ENCODE results near the gene CLMN. TPM values are rescaled to one million over a fixed set of nuclear protein-coding genes. Genes with fewer than 3 reads are reported as not detected.

CLMN gene
- total and polyA plus RNA-seq, 2 donors: 4.3 to 11.1 TPM

DNA sequence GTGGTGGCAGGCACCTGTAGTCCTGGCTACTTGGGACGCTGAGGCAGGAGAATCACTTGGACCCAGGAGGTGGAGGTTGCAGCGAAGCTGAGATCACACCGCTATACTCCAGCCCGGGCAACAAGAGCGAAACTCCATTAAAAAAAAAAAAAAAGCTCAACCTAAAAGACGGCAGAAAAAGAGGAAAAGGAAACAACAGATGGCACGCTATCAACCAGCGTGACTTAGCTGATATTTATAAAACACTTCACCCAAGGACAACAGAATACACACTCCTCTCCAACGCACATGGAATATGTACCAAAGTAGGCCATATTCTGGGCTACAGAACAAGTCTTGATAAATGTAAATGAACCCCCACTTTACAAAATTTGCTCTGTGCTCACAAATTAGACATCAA, 34.0 kb upstream of the CLMN start:
- no peak for DNase-seq (ENCODE audit: extremely low spot score)
- 91% methylated on average over 9 of the region's 9 CpGs for WGBS
- H3K36me3 ChIP-seq (ENCODE audit: insufficient read depth): no peaks in the 10 kb centered on the region
- no peaks in the 10 kb centered on the region for H3K4me1 ChIP-seq (ENCODE audit: insufficient read depth)
- H3K27ac ChIP-seq (ENCODE audit: low read depth): no peak overlapping the region
- H3K4me3 ChIP-seq (ENCODE audit: low read depth, low read length): no peak overlapping the region

DNA sequence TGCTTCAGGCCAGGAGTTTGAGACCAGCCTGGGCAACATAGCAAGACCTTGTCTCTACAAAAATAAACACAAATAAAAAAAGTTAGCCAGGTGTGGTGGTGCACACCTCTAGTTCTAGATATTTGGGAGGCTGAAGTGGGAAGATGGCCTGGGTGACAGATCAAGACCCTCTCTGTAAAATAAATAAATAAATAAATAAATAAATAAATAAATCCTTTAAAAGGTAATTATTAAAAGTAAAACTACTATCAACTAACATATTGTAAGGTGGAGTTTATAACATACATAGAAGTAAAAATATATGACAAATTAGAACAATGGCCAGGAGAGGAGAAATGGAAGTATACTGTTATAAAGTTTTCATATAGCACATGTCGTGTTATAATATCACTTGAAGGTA, 33.3 kb upstream of the CLMN start:
- no peak for DNase-seq (ENCODE audit: extremely low spot score)
- no peaks in the 10 kb centered on the region for H3K36me3 ChIP-seq (ENCODE audit: insufficient read depth)
- 94% methylated on average over 1 of the region's 1 CpG for WGBS
- H3K4me3 ChIP-seq (ENCODE audit: low read depth, low read length): no peak overlapping the region
- H3K4me1 ChIP-seq (ENCODE audit: insufficient read depth): no peaks in the 10 kb centered on the region
- no peak overlapping the region for H3K27ac ChIP-seq (ENCODE audit: low read depth)

DNA sequence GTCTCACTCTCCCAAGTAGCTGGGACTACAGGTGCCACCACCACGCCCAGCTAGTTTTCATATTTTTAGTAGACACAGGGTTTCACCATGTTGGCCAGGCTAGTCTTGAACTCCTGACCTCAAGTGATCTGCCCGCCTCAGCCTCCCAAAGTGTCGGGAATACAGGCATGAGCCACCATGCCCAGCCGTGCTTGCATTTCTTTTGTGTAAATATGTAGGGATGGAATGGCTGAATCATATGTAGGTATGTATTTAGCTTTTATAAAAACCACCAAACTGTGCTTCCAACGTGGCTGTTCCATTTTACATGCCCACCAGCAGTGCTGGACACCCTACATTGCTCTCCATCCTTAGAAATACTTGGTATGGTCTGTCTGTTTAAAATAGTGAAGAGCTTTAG, 32.8 kb upstream of the CLMN start:
- no peak for DNase-seq (ENCODE audit: extremely low spot score)
- no peaks in the 10 kb centered on the region for H3K36me3 ChIP-seq (ENCODE audit: insufficient read depth)
- H3K4me3 ChIP-seq (ENCODE audit: low read depth, low read length): no peak overlapping the region
- 78% methylated on average over 5 of the region's 5 CpGs for WGBS
- no peaks in the 10 kb centered on the region for H3K4me1 ChIP-seq (ENCODE audit: insufficient read depth)
- no peak overlapping the region for H3K27ac ChIP-seq (ENCODE audit: low read depth)

DNA sequence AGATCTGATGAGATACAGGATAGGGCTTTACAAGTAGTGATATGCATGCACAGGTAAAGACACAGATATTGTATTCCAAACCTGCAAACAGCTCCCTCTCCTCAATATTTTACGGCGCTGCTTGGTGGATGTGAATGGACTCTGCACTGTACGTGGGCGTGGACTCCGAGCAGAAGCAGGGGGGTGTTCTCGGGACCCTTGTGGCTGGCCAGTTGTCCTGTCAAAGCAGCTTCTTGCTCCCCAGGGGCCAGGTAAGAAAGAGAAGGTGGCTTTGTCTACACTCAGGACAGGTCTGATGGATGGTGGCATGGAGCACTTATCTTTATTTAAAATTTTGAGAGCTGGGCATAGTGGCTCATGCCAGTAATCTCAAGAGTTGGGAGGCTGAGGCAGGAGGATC, 29.5 kb upstream of the CLMN start:
- Histone ChIP-seq H3K4me1 (ENCODE audit: insufficient read depth) (no peaks in the 10 kb centered on the region), H3K4me3 (ENCODE audit: low read depth, low read length) (no peak overlapping the region), H3K27ac (ENCODE audit: low read depth) (no peak overlapping the region), H3K36me3 (ENCODE audit: insufficient read depth) (no peaks in the 10 kb centered on the region)
- 91% methylated on average over 6 of the region's 6 CpGs for WGBS
- DNase-seq (ENCODE audit: extremely low spot score): no peak

DNA sequence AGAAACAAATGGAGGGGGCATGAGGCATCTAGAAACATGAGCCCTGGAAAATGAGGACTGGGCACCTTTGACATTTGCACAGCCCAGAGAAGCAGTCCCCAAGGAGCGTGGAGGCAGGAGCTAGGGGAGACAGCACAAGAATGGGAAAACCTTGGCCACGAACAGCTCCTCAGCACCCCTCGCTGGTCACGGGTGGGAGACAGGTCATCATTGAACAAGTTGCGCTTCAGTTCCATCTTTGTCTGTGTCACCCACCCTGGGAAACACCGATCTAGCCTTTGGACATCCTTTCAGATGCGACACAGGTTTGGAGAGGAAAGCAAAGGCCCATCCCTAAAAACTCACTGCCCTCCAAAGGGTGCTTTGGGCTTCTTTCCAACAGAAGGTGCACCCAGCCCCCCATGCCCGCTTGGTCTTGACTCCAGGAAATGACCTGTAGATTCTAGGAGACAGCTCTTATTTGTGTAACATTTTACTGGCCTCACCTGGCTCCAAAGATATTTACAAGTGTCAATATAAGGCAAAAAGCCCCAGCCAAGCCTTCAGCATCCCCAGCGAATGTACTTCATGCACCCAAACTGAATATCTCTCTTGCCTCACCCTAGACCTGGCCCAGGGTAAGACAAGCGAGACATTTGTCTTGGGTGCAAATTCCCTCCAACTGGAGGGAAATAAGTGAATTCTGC, 28.8 kb upstream of the CLMN start:
- Histone ChIP-seq H3K36me3 (ENCODE audit: insufficient read depth) (no peaks in the 10 kb centered on the region), H3K4me1 (ENCODE audit: insufficient read depth) (no peaks in the 10 kb centered on the region), H3K4me3 (ENCODE audit: low read depth, low read length) (no peak overlapping the region), H3K27ac (ENCODE audit: low read depth) (no peak overlapping the region)
- DNase-seq (ENCODE audit: extremely low spot score): no peak
- 75% methylated on average over 10 of the region's 10 CpGs for WGBS

DNA sequence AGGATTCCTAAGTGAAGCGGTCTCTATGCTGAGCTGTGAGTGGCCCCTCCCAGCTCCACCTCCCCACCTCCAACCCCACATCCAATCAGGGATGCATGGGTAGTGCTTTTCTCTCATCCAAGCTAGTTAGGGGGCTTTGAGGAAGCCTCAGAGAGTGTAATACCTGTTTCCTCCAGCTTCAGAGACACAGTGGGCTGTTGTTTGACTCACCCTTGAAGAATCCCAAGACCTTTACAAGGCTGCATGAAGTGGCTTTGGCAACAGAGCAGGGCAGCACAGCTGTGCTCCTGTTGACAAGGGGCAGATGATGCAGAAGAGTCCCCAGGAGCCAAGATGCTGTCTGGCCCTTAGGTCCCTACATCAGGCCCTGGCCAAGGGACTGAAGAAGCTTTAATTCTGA, 27.1 kb upstream of the CLMN start:
- no peak for DNase-seq (ENCODE audit: extremely low spot score)
- H3K4me1 ChIP-seq (ENCODE audit: insufficient read depth): no peaks in the 10 kb centered on the region
- H3K4me3 ChIP-seq (ENCODE audit: low read depth, low read length): no peak overlapping the region
- WGBS: 86% methylated on average over 1 of the region's 1 CpG
- H3K27ac ChIP-seq (ENCODE audit: low read depth): no peak overlapping the region
- H3K36me3 ChIP-seq (ENCODE audit: insufficient read depth): no peaks in the 10 kb centered on the region

DNA sequence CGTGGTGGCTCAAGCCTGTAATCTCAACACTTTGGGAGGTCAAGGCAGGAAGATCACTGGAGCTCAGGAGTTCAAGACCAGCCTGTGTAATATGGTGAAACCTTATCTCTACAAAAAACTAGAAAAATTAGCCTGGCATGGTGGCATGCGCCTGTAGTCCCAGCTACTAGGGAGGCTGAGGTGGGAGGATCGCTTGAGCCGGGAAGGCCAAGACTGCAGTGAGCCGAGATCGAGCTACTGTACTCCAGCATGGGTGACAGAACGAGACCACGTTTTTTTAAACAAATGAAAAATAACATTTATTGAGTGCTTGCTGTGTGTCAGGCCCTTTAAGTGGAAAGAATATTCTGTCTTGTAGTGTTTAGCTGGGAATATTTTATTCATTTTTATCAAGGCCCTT, 26.6 kb upstream of the CLMN start:
- Histone ChIP-seq H3K36me3 (ENCODE audit: insufficient read depth) (no peaks in the 10 kb centered on the region), H3K4me1 (ENCODE audit: insufficient read depth) (no peaks in the 10 kb centered on the region), H3K27ac (ENCODE audit: low read depth) (no peak overlapping the region), H3K4me3 (ENCODE audit: low read depth, low read length) (no peak overlapping the region)
- no peak for DNase-seq (ENCODE audit: extremely low spot score)
- 93% methylated on average over 8 of the region's 8 CpGs for WGBS

DNA sequence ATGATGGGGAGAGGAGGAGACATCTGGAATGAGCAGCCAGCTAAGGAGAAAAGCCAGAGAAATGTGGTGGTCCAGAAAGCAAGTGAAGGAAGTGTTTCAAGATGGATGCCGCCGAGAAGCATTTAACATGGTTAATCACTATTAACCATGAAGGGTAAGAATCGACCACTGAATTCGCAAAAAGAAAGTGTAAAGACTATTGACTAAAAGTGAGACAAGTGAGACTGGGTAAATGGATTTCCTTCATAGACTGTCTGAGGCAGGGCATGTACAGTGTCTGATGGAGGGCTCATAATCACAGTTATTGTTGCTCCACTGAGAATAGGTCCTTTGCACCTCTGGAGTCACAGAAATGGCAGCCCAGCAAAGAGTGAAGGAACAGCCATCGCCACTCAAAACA, 25.3 kb upstream of the CLMN start:
- no peaks in the 10 kb centered on the region for H3K36me3 ChIP-seq (ENCODE audit: insufficient read depth)
- WGBS: 93% methylated on average over 5 of the region's 5 CpGs
- DNase-seq (ENCODE audit: extremely low spot score): no peak
- no peaks in the 10 kb centered on the region for H3K4me1 ChIP-seq (ENCODE audit: insufficient read depth)
- H3K4me3 ChIP-seq (ENCODE audit: low read depth, low read length): no peak overlapping the region
- H3K27ac ChIP-seq (ENCODE audit: low read depth): no peak overlapping the region

DNA sequence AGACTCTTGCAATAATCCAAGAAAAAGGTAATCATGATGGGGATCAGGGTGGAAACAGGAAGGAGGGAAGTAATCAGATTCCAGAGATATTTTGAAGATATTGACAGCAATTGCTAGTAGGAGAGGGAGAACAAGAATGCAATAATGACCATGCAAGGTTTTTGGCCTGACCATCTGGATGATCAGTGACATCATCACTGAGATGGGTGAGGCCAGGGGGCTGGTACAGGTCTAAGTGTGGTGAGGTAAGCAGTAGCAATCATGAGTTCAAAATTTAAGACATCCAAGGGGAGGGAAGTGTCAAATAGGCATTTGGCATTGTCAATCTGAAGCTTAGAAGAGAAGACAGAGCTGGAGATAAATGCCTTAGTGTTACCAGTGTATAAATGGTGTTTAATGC, 24.8 kb upstream of the CLMN start:
- no peak overlapping the region for H3K4me3 ChIP-seq (ENCODE audit: low read depth, low read length)
- no peaks in the 10 kb centered on the region for H3K36me3 ChIP-seq (ENCODE audit: insufficient read depth)
- H3K27ac ChIP-seq (ENCODE audit: low read depth): no peak overlapping the region
- H3K4me1 ChIP-seq (ENCODE audit: insufficient read depth): no peaks in the 10 kb centered on the region
- DNase-seq (ENCODE audit: extremely low spot score): no peak

DNA sequence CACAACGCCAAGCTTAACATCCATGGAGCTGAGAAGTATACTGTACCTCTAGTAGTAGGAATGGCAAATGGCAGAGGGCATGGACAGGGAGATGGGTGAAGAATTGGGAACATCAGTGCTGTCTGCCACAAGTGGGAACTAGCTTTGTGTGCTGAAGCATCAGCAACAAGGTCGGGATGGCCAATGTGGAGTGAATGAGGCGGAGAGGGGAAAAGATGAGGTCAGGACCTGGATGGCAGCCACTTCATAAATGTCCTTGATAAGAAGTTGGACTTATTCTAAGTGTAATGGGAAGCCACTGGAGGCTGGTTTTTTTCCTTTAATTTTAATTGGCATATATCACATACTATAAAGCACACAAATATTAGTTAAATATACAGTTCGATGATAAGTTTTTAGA, 21.9 kb upstream of the CLMN start:
- Histone ChIP-seq H3K4me3 (ENCODE audit: low read depth, low read length) (no peak overlapping the region), H3K4me1 (ENCODE audit: insufficient read depth) (no peaks in the 10 kb centered on the region), H3K27ac (ENCODE audit: low read depth) (no peak overlapping the region), H3K36me3 (ENCODE audit: insufficient read depth) (no peaks in the 10 kb centered on the region)
- DNase-seq (ENCODE audit: extremely low spot score): no peak
- 54% methylated on average over 4 of the region's 4 CpGs for WGBS

DNA sequence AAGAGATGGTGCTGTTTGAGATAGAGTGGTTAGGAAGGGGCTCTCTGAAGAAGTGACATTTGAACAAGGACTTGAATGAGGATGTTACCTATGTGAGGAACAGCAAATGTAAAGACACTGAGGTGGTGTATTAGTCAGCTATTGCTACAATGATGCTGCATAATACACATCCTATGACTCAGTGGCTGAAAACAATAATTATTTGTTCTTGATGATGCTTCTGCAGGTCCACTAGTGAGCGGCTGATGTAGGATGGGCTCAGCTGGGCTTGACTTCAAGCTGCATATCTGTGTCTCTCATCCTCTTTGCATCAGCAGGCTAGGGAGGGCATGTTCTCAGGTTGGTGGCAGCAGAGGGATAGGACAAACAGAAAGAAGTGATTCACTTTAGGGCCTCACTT, 21.4 kb upstream of the CLMN start:
- no peaks in the 10 kb centered on the region for H3K4me1 ChIP-seq (ENCODE audit: insufficient read depth)
- 96% methylated on average over 1 of the region's 1 CpG for WGBS
- no peak overlapping the region for H3K27ac ChIP-seq (ENCODE audit: low read depth)
- no peaks in the 10 kb centered on the region for H3K36me3 ChIP-seq (ENCODE audit: insufficient read depth)
- no peak overlapping the region for H3K4me3 ChIP-seq (ENCODE audit: low read depth, low read length)
- no peak for DNase-seq (ENCODE audit: extremely low spot score)

DNA sequence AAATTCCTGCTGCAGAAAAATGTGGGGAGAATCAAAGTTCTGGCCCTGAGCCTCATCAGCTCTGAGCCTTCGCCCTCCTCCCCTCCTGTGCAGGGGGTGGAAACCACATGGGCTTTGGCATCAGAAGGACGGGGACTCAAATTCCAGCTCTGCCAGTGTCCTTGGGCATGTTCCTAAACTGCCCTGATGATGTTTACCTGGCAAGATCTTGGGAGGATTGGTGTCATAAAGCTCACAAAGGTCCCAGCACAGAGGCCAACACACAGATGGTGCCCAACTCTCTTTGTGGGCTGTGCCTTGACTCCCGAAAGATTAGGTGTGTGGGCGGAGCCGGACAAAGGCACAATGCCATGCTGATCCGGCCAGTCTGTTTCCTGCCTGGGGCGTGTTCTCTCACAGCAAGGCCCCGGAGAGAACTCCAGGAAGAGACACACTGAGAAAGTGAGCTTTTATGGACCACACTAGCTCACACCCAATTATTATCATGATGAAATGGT, 20.5 kb upstream of the CLMN start:
- 56% methylated on average over 8 of the region's 8 CpGs for WGBS
- Histone ChIP-seq H3K27ac (ENCODE audit: low read depth) (no peak overlapping the region), H3K4me1 (ENCODE audit: insufficient read depth) (no peaks in the 10 kb centered on the region), H3K4me3 (ENCODE audit: low read depth, low read length) (no peak overlapping the region), H3K36me3 (ENCODE audit: insufficient read depth) (no peaks in the 10 kb centered on the region)
- no peak for DNase-seq (ENCODE audit: extremely low spot score)

DNA sequence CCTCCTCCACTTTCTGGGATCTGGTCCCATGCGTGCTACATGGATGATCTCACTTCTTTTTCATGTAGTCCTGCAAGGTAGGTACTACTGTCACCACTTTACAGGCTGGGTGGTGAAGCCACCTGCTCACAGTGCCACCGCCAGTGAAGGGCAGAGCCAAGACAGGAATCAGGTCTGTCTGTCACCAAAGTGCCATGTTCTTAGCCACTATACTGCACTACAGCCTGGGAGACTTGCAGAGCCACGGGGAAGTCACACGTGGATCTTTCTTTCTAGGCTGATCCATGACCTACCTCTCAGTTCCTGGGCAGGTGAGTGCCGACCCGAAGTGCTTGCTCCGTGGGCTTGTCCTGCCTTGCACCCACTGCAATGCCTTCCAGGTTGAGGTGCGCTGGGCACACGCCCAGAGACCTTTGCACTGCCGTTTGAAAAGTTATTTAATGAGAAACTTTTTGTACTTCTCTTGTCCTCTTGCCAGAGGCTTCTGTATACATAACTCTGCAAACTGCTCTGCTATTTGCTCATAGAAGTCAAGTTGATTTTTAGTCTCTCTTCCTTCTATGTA, 19.7 kb upstream of the CLMN start:
- Histone ChIP-seq H3K27ac (ENCODE audit: low read depth) (no peak overlapping the region), H3K4me3 (ENCODE audit: low read depth, low read length) (no peak overlapping the region), H3K36me3 (ENCODE audit: insufficient read depth) (no peaks in the 10 kb centered on the region), H3K4me1 (ENCODE audit: insufficient read depth) (no peaks in the 10 kb centered on the region)
- DNase-seq (ENCODE audit: extremely low spot score): no peak
- WGBS: 67% methylated on average over 10 of the region's 10 CpGs

DNA sequence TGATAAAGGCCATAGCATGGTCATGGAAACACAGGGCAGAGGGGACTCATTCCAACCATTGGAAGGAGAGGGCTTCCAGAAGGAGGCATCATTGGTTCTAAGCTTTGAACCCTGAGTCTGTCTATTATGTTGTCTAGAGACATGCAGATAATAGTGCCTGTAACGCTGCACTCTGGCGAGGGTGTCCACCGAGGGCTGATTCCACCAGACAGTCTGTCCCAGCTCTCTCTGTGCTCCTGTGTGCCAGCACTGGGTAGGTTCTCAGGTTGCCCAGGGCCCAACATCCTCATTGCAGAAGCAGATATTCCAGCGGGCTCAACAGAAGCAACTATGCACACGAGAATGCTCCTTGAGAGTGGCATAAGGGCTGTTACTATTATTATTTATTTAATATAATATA, 18.7 kb upstream of the CLMN start:
- WGBS: 87% methylated on average over 5 of the region's 5 CpGs
- Histone ChIP-seq H3K27ac (ENCODE audit: low read depth) (no peak overlapping the region), H3K4me3 (ENCODE audit: low read depth, low read length) (no peak overlapping the region), H3K4me1 (ENCODE audit: insufficient read depth) (no peaks in the 10 kb centered on the region), H3K36me3 (ENCODE audit: insufficient read depth) (no peaks in the 10 kb centered on the region)
- no peak for DNase-seq (ENCODE audit: extremely low spot score)

Measured in urinary bladder (tissue), 4 donors.